Neural progenitor cell (in vitro differentiated cells): ENCODE results near the gene RNF144B. TPM values are rescaled to one million over a fixed set of nuclear protein-coding genes. Genes with fewer than 3 reads are reported as not detected.

ENCODE experiments used
- DNase-seq: peaks from one replicate; pipeline ENCODE4 v3.0.0-alpha.2; 2016; ENCODE audit warnings: low spot score
- H2AFZ ChIP-seq: fragments of 200-600 bp; sonication (generic); replicated peaks from 2 replicates; pipeline ENCODE4 v1.6.1; 2016; ENCODE audit warnings: antibody characterized with exemption
- H3F3A ChIP-seq: fragments of 200-600 bp; sonication (generic); 2 replicates; pipeline ENCODE4 v1.6.1; 2016; ENCODE audit warnings: antibody characterized with exemption, low read depth
- H3K27ac ChIP-seq: fragments of 200-600 bp; sonication (generic); 2 replicates; pipeline ENCODE4 v1.5.1; 2016; ENCODE audit warnings: mild to moderate bottlenecking
- H3K27me3 ChIP-seq: fragments of 200-600 bp; sonication (generic); 2 replicates; pipeline ENCODE4 v1.6.1; 2016; ENCODE audit warnings: mild to moderate bottlenecking, moderate library complexity
- H3K36me3 ChIP-seq: fragments of 200-600 bp; sonication (generic); 2 replicates; pipeline ENCODE4 v1.5.1; 2016
- H3K4me1 ChIP-seq: fragments of 200-600 bp; sonication (generic); 2 replicates; pipeline ENCODE4 v1.6.1; 2016; ENCODE audit warnings: mixed run types
- H3K4me2 ChIP-seq: fragments of 200-600 bp; sonication (generic); 2 replicates; pipeline ENCODE4 v1.6.1; 2016
- H3K4me3 ChIP-seq: fragments of 200-600 bp; sonication (generic); 2 replicates; pipeline ENCODE4 v1.5.1; 2016
- H3K79me2 ChIP-seq: fragments of 200-600 bp; sonication (generic); 2 replicates; pipeline ENCODE4 v1.6.1; 2016; ENCODE audit warnings: low read depth
- H3K9ac ChIP-seq: fragments of 200-600 bp; sonication (generic); 2 replicates; pipeline ENCODE4 v1.6.1; 2016
- H3K9me3 ChIP-seq: fragments of 200-600 bp; sonication (generic); 2 replicates; pipeline ENCODE4 v1.5.1; 2016; ENCODE audit warnings: low read depth
- H4K20me1 ChIP-seq: fragments of 200-600 bp; sonication (generic); 2 replicates; pipeline ENCODE4 v1.6.1; 2016; ENCODE audit warnings: low read depth
- H3K27ac Mint-ChIP-seq: 3 replicates; pipeline ENCODE4 v1.8.0; 2021; ENCODE audit warnings: mixed read lengths
- H3K27me3 Mint-ChIP-seq: 2 replicates; pipeline ENCODE4 v1.8.0; 2022; ENCODE audit warnings: low read depth, mild to moderate bottlenecking, inconsistent platforms, moderate library complexity, mixed read lengths; ENCODE audit not compliant: insufficient read depth
- H3K36me3 Mint-ChIP-seq: 3 replicates; pipeline ENCODE4 v1.8.0; 2021; ENCODE audit warnings: mixed read lengths
- H3K4me1 Mint-ChIP-seq: 3 replicates; pipeline ENCODE4 v1.8.0; 2021; ENCODE audit warnings: mixed read lengths
- H3K4me3 Mint-ChIP-seq: 3 replicates; pipeline ENCODE4 v1.8.0; 2021; ENCODE audit warnings: mild to moderate bottlenecking, moderate library complexity, mixed read lengths
- H3K9me3 Mint-ChIP-seq: 3 replicates; pipeline ENCODE4 v1.8.0; 2020; ENCODE audit warnings: mixed read lengths
- CTCF ChIP-seq: fragments of 200-600 bp; sonication (generic); IDR thresholded peaks from 2 replicates; pipeline ENCODE4 v1.5.1; 2017; ENCODE audit warnings: antibody characterized with exemption, mild to moderate bottlenecking
- EZH2 ChIP-seq: fragments of 200-600 bp; sonication (generic); IDR thresholded peaks from 2 replicates; pipeline ENCODE4 v1.6.1; 2017; ENCODE audit warnings: antibody characterized with exemption, mild to moderate bottlenecking, moderate library complexity
- EZH2phosphoT487 ChIP-seq: fragments of 200-600 bp; sonication (generic); IDR thresholded peaks from 2 replicates; pipeline ENCODE4 v1.6.1; 2017; ENCODE audit warnings: antibody characterized with exemption
- total RNA-seq: library from RNA; depleted of rRNA; stranded (reverse); fragments of >200 nt; gene quantifications from 2 replicates; pipeline ENCODE4 v1.2.3, GENCODE V29; 2015; ENCODE audit warnings: low replicate concordance

Gene RNF144B
- total RNA-seq, 1 donor from 2014 or later = 0.75 TPM

GRCh38 chr6:18439581-18439980, 52.4 kb downstream of the RNF144B start:
- TF ChIP-seq EZH2 (no peak), EZH2phosphoT487 (no peak), CTCF (no peak)
- H3K4me3 Mint-ChIP-seq = no peak overlapping the region
- no peak overlapping the region for H3K27ac Mint-ChIP-seq

GRCh38 chr6:18441251-18441979, 54.3 kb downstream of the RNF144B start:
- H3K4me3 Mint-ChIP-seq = no peak overlapping the region
- no peak overlapping the region for H3K9ac ChIP-seq
- no peak overlapping the region for H3K4me2 ChIP-seq
- H3K4me1 Mint-ChIP-seq = no peaks in the 10 kb centered on the region
- TF ChIP-seq EZH2phosphoT487 (no peak), CTCF (no peak), EZH2 (no peak)
- no peak overlapping the region for H3K27ac ChIP-seq
- no peaks in the 10 kb centered on the region for H3K4me1 ChIP-seq
- no peaks in the 10 kb centered on the region for H3K9me3 ChIP-seq
- H3K36me3 ChIP-seq = no peaks in the 10 kb centered on the region
- H2AFZ ChIP-seq = no peak overlapping the region
- no peaks in the 10 kb centered on the region for H3K27me3 Mint-ChIP-seq
- no peaks in the 10 kb centered on the region for H3K9me3 Mint-ChIP-seq
- H4K20me1 ChIP-seq = no peaks in the 10 kb centered on the region
- no peaks in the 10 kb centered on the region for H3K27me3 ChIP-seq
- H3K27ac Mint-ChIP-seq = no peak overlapping the region
- no peaks in the 10 kb centered on the region for H3K79me2 ChIP-seq
- no peaks in the 10 kb centered on the region for H3F3A ChIP-seq
- no peak for DNase-seq
- no peak overlapping the region for H3K4me3 ChIP-seq
- H3K36me3 Mint-ChIP-seq = no peaks in the 10 kb centered on the region

More at GRCh38 chr6:18439581-18439980, 52.4 kb downstream of the RNF144B start:
- Histone ChIP-seq H3K4me2 (no peak overlapping the region), H3K4me3 (no peak overlapping the region), H3K4me1 (no peaks in the 10 kb centered on the region), H3K9ac (no peak overlapping the region), H3K27ac (no peak overlapping the region), H3K9me3 (no peaks in the 10 kb centered on the region), H3K36me3 (no peaks in the 10 kb centered on the region), H2AFZ (no peak overlapping the region), H3K27me3 (no peaks in the 10 kb centered on the region), H3K79me2 (no peaks in the 10 kb centered on the region), H4K20me1 (no peaks in the 10 kb centered on the region), H3F3A (no peaks in the 10 kb centered on the region)
- no peak for DNase-seq
- no peaks in the 10 kb centered on the region for H3K9me3 Mint-ChIP-seq
- no peaks in the 10 kb centered on the region for H3K4me1 Mint-ChIP-seq
- no peaks in the 10 kb centered on the region for H3K27me3 Mint-ChIP-seq
- no peaks in the 10 kb centered on the region for H3K36me3 Mint-ChIP-seq

GRCh38 chr6:18444111-18444510, 57.0 kb downstream of the RNF144B start:
- Mint-ChIP-seq H3K27ac (no peak overlapping the region), H3K9me3 (no peaks in the 10 kb centered on the region), H3K4me3 (no peak overlapping the region), H3K4me1 (no peaks in the 10 kb centered on the region), H3K36me3 (no peaks in the 10 kb centered on the region), H3K27me3 (no peaks in the 10 kb centered on the region)
- no peaks in the 10 kb centered on the region for H3K4me1 ChIP-seq
- no peak overlapping the region for H3K9ac ChIP-seq
- no peak overlapping the region for H3K4me3 ChIP-seq
- H4K20me1 ChIP-seq = no peaks in the 10 kb centered on the region
- H2AFZ ChIP-seq = peak overlapping the region; percentile 15
- no peak for DNase-seq
- no peaks in the 10 kb centered on the region for H3K9me3 ChIP-seq
- TF ChIP-seq CTCF (no peak), EZH2 (no peak), EZH2phosphoT487 (no peak)
- H3K79me2 ChIP-seq = no peaks in the 10 kb centered on the region
- H3K36me3 ChIP-seq = no peaks in the 10 kb centered on the region
- H3F3A ChIP-seq = no peaks in the 10 kb centered on the region
- no peak overlapping the region for H3K4me2 ChIP-seq
- no peaks in the 10 kb centered on the region for H3K27me3 ChIP-seq
- H3K27ac ChIP-seq = no peak overlapping the region
